Measurements from ENCODE around the gene C11orf16.
"Not testable (repeated sequence)": the region's sequence is repeated elsewhere in the genome, so short reads cannot be mapped to it uniquely, and the experiment has no call there.

Gene C11orf16, protein sequence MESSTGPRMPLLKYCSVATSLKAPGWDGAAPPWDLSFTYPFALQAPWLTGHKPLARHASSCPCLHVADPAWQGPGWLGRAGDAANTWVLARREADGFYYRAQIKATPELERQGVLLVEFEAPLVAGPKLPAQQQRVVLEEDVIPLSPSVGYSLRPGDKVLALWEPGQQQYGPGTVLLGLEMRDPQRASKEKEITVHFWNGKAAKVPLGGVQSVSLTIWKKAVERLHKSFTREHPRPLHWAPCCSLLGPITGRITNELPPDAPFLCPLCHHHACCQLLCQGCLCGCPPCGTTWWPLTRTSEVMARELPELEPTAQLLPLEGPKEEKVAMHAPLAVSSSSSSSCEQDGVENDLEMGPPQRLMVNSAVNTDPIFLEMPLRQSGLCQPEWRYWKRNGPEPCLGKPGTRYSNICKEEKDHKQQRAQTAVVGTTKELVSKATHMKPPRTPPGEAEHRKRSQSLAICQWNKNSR

GRCh38 chr11:8932564-8933180, at the start of gene C11orf16:
Gene C11orf16, minus strand, starts transcription at chr11:8932947. Its CDS starts 639 bp downstream, at chr11:8932308.
- Mint-ChIP-seq H3K4me1 (peaks cover 3% of the 10 kb centered on the region), H3K4me3 (no peak within 1 kb of the TSS), H3K27ac (no peak within 1 kb of the TSS), H3K27me3 (peaks cover 4% of the 10 kb centered on the region), H3K36me3 (no peaks in the 10 kb centered on the region), H3K9me3 (no peaks in the 10 kb centered on the region)
- ATAC-seq (ENCODE audit: low read depth) = no peak
- no peak for DNase-seq (ENCODE audit: low spot score in 2 of 2)

- H3K9me3 Mint-ChIP-seq = no peaks in the 10 kb centered on the region
- ATAC-seq (ENCODE audit: low read depth) (no peak), DNase-seq (ENCODE audit: low spot score in 2 of 2) (no peak)
- H3K27me3 Mint-ChIP-seq = peaks cover 3% of the 10 kb centered on the region
- H3K27ac Mint-ChIP-seq = no peak overlapping the region
- no peaks in the 10 kb centered on the region for H3K4me1 Mint-ChIP-seq
- no peak overlapping the region for H3K4me3 Mint-ChIP-seq
- no peaks in the 10 kb centered on the region for H3K36me3 Mint-ChIP-seq
These were observed 47.7 kb upstream of the C11orf16 start for GRCh38 chr11:8980485-8980884.

DNA sequence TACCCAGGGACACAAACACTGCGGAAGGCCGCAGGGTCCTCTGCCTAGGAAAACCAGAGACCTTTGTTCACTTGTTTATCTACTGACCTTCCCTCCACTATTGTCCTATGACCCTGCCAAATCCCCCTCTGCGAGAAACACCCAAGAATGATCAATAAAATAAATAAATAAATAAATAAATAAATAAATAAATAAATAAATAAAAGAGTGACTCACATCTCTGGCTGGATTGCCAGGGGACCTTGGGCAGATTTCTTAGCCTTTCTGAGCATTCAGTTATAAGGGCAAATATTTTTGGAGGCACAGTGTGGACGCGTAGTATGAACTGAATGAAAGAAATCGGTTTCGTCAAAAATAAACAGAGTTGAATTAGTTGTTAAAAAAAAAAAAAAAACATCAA, 46.6 kb upstream of the C11orf16 start:
- H3K27me3 Mint-ChIP-seq; H3K36me3 Mint-ChIP-seq; ATAC-seq (ENCODE audit: low read depth); H3K4me3 Mint-ChIP-seq; H3K4me1 Mint-ChIP-seq; DNase-seq (ENCODE audit: low spot score in 2 of 2); H3K9me3 Mint-ChIP-seq; H3K27ac Mint-ChIP-seq: not testable (repeated sequence)

DNA sequence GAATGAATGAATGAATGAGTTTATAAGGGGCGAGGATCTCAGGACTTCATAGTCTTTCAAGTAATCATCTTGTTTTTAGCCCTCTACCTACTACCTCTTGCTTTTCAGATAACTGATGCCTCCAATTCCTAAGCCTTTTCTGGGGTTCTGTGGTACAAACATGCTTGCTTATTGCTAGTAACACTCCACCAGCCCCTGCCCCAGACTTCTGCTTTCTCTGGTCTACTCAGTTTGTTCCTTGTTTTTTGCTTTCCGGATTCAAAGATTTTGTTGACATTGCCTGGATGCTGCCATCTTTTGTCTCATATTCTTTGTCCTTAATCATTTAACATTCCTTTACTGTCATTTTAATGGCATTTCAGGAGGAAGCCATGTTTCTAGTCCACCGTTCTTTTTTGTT, 40.4 kb upstream of the C11orf16 start:
- Mint-ChIP-seq H3K27me3 (no peaks in the 10 kb centered on the region), H3K4me1 (no peaks in the 10 kb centered on the region), H3K4me3 (no peak overlapping the region), H3K9me3 (no peaks in the 10 kb centered on the region), H3K36me3 (no peaks in the 10 kb centered on the region), H3K27ac (no peak overlapping the region)
- ATAC-seq (ENCODE audit: low read depth) (no peak), DNase-seq (ENCODE audit: low spot score in 2 of 2) (no peak)

- Mint-ChIP-seq H3K4me3 (no peak overlapping the region), H3K27me3 (no peaks in the 10 kb centered on the region), H3K36me3 (no peaks in the 10 kb centered on the region), H3K27ac (no peak overlapping the region), H3K9me3 (no peaks in the 10 kb centered on the region), H3K4me1 (no peaks in the 10 kb centered on the region)
- ATAC-seq (ENCODE audit: low read depth) (no peak), DNase-seq (ENCODE audit: low spot score in 2 of 2) (no peak)
These were observed 39.2 kb upstream of the C11orf16 start for GRCh38 chr11:8971924-8972316.

- ATAC-seq (ENCODE audit: low read depth) (no peak), DNase-seq (ENCODE audit: low spot score in 2 of 2) (no peak)
- Mint-ChIP-seq H3K4me1 (no peaks in the 10 kb centered on the region), H3K36me3 (no peaks in the 10 kb centered on the region), H3K27ac (no peak overlapping the region), H3K27me3 (no peaks in the 10 kb centered on the region), H3K4me3 (no peak overlapping the region), H3K9me3 (no peaks in the 10 kb centered on the region)
These were observed 38.6 kb upstream of the C11orf16 start for GRCh38 chr11:8971196-8971923.

DNA sequence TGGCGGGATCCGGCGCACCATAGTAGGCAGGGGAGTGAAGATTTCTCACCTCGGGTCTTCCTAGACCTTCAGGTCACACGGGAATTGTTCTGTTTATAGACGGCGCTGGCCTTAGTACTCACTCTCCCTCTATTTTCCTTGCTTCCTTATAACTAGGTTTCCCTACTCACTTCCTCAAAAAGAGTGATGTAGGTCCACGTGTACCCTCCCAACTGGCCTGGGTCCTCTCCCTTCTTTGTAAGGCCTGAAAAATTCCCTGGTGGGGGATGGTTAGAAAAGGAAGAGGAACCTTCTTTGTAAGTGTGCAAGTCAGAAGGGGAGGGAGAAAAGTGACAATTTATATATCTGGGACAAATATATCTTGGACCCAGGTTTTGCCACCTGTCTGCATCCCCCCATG, 34.4 kb upstream of the C11orf16 start:
- no peaks in the 10 kb centered on the region for H3K36me3 Mint-ChIP-seq
- DNase-seq (ENCODE audit: low spot score in 2 of 2) (no peak), ATAC-seq (ENCODE audit: low read depth) (no peak)
- no peak overlapping the region for H3K27ac Mint-ChIP-seq
- H3K27me3 Mint-ChIP-seq = no peaks in the 10 kb centered on the region
- no peak overlapping the region for H3K4me3 Mint-ChIP-seq
- H3K9me3 Mint-ChIP-seq = no peaks in the 10 kb centered on the region
- H3K4me1 Mint-ChIP-seq = peaks cover 13% of the 10 kb centered on the region

GRCh38 chr11:8964324-8965320, 31.9 kb upstream of the C11orf16 start, which contains the start of gene TMEM9B:
Gene TMEM9B, minus strand, starts transcription at chr11:8964442. Its CDS starts 129 bp downstream, at chr11:8964313.
- Mint-ChIP-seq H3K4me3 (peak within 1 kb of the TSS; percentile 96), H3K4me1 (peaks cover 19% of the 10 kb centered on the region), H3K27ac (peak within 1 kb of the TSS; percentile 94), H3K27me3 (no peaks in the 10 kb centered on the region), H3K9me3 (no peaks in the 10 kb centered on the region), H3K36me3 (peaks cover 4% of the 10 kb centered on the region)
- DNase-seq (ENCODE audit: low spot score in 2 of 2) (peak; percentile 67 to 76), ATAC-seq (ENCODE audit: low read depth) (peak; percentile 83)

DNA sequence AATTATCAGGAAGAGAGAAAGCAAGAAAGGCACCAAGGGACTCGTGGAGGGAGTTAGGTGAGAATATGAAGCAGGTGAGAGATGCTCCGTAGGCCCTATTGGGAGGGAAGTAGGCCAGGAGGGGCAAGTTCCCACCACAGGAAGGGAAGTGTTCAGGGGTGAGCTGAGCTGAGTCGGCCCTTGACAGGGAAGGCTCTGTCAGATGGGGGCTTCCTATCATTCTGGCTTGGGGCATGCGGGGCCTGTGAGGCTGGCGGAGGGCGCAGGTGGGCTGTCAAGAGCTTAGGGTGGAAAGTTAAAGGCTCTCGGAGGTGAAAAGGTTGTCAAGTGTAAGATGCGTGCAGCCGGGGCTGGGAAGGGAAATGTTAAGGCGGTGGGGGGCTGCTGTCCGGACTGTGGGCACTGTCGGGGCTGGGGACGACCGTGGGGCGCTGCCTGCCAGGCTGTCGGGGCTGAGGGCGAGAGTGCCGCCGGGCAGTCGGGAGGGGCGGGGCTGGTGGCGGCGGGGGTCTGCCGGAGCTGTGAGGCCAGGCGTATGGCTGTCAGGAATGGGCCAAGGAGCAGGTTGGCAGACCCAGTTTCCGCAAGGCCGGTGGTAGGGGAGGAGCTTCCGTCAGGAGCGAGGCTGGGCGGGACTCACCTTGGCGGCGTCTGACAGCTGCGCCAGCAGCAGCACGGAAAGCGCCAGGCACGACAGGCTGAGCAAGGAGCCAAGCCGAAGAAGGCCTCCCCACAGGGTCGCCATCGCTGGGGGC, 31.0 kb upstream of the C11orf16 start:
- peak overlapping the region; percentile 94 for H3K27ac Mint-ChIP-seq
- no peak for DNase-seq (ENCODE audit: low spot score in 2 of 2)

DNA sequence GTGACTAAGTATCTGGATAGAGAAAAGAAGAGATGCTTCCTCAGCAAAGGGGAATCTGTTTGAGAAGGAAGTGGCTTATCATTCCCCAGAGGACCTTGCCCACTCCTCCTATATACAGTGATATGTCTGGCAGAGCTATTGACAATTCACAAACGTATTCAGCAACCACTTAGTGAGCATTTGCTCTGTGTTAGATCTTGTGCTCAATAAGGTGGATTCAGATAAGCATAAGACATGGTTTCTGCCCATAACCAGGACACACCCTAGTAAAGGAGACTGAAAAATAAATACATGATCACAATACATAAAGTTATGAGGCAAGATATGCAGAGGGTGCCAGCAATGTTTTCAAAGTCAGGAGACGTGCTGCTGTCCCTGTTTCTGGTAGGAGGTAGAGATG, 30.1 kb upstream of the C11orf16 start:
- DNase-seq (ENCODE audit: low spot score in 2 of 2) (no peak), ATAC-seq (ENCODE audit: low read depth) (no peak)
- Mint-ChIP-seq H3K27ac (peak overlapping the region; percentile 94), H3K27me3 (no peaks in the 10 kb centered on the region), H3K4me1 (peaks cover 19% of the 10 kb centered on the region), H3K4me3 (peak overlapping the region; percentile 71), H3K36me3 (peaks cover 4% of the 10 kb centered on the region), H3K9me3 (no peaks in the 10 kb centered on the region)

More for the DNA sequence above, 31.0 kb upstream of the C11orf16 start:
- H3K27me3 Mint-ChIP-seq = no peaks in the 10 kb centered on the region
- H3K9me3 Mint-ChIP-seq = no peaks in the 10 kb centered on the region
- ATAC-seq (ENCODE audit: low read depth) = peak; percentile 76
- H3K4me1 Mint-ChIP-seq = peaks cover 19% of the 10 kb centered on the region
- H3K4me3 Mint-ChIP-seq = peak overlapping the region; percentile 96
- H3K36me3 Mint-ChIP-seq = peaks cover 4% of the 10 kb centered on the region

- no peak overlapping the region for H3K27ac Mint-ChIP-seq
- H3K4me1 Mint-ChIP-seq = peaks cover 19% of the 10 kb centered on the region
These were observed 28.7 kb upstream of the C11orf16 start for GRCh38 chr11:8961401-8961800.

DNA sequence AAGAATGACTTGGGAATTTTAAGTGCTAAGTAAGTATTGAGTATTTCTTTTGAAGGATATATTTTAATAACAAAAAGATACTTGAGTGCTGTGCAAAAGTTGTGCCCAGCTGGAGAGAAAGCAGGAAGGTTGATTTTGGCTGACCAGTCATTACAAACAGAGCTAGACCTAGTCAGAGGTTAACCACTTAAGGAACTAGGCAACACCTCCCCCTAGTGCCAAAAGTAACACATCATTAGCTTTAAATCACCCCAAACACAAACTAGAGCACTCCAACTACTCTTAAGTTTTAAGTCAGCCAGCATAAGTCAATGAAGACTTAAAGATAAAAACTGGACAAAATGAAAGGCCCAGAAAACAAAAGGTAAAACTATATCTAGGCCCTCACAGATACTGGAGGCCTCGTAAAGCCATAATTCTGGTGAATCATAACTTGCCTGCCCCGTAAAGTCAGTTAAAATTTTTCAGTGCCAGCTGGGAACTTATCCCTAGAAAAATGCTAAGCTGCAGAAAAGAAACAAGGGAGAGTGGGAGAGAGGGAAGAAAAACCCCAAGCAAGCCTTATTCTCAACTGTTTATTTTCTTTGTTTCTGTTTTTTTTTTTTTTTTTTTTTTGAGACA, 26.9 kb upstream of the C11orf16 start:
- Mint-ChIP-seq H3K9me3 (no peaks in the 10 kb centered on the region), H3K4me3 (no peak overlapping the region), H3K36me3 (peaks cover 13% of the 10 kb centered on the region), H3K27me3 (no peaks in the 10 kb centered on the region), H3K27ac (no peak overlapping the region), H3K4me1 (peaks cover 16% of the 10 kb centered on the region)
- DNase-seq (ENCODE audit: low spot score in 2 of 2) (no peak), ATAC-seq (ENCODE audit: low read depth) (no peak)

More at GRCh38 chr11:8961401-8961800, 28.7 kb upstream of the C11orf16 start:
- no peaks in the 10 kb centered on the region for H3K27me3 Mint-ChIP-seq
- ATAC-seq (ENCODE audit: low read depth) (no peak), DNase-seq (ENCODE audit: low spot score in 2 of 2) (no peak)
- H3K4me3 Mint-ChIP-seq = no peak overlapping the region
- no peaks in the 10 kb centered on the region for H3K9me3 Mint-ChIP-seq
- H3K36me3 Mint-ChIP-seq = peaks cover 7% of the 10 kb centered on the region

All from memory B cell (primary cell).